ENCODE measurements around the gene SPEG.
A peak's percentile ranks its signal among the peaks of the same experiment; 100 is the strongest.

SPEG gene

DNA sequence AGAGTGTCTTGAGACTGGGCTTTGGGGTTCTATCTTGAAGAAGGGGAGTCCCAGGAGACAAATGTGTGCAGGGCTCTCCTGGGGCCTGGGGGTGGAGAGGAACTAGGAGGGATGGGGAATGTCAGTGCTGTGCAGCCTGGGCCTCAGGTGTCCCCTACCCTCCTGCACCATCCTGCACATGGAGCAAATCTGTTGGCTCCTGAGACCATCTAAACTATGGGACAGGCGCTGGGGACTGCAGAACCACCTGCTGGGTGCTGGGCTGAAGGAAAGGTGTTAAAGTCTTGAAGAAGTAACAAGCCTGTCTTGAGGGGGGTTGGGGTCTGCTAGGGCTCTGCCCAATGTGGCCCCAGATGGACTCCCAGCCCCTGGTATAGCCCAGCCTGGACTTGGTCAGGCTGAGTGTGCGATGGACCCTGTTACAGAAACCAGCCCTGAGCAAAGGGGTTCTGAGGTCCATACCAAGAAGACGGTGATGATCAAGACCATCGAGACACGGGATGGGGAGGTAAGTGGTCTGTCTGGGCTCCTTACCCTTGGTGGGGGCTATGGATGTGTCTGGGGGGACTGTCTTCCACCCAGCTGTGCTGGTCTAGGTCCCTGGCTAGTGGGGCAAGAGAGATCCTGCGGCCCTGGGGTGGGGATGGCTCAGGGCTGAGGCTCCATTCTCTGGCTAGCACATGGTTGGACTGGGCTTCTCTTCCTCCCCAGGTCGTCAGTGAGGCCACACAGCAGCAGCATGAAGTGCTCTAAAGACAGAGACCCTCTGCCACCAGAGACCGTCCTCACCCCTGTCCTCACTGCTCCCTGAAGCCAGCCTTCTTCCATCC lies 9.2 kb upstream of the SPEG start:
- no peak for DNase-seq (ENCODE audit: low read depth)

DNA sequence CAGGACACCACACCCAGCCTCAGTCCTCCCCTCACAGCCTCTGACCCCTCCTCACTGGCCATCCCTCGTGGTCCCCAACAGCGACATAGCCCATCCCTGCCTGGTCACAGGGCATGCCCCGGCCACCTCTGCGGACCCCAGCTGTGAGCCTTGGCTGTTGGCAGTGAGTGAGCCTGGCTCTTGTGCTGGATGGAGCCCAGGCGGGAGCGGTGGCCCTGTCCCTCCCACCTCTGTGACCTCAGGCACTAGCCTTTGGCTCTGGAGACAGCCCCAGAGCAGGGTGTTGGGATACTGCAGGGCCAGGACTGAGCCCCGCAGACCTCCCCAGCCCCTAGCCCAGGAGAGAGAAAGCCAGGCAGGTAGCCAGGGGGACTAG lies 8.6 kb upstream of the SPEG start:
- no peak for DNase-seq (ENCODE audit: low read depth)

DNA sequence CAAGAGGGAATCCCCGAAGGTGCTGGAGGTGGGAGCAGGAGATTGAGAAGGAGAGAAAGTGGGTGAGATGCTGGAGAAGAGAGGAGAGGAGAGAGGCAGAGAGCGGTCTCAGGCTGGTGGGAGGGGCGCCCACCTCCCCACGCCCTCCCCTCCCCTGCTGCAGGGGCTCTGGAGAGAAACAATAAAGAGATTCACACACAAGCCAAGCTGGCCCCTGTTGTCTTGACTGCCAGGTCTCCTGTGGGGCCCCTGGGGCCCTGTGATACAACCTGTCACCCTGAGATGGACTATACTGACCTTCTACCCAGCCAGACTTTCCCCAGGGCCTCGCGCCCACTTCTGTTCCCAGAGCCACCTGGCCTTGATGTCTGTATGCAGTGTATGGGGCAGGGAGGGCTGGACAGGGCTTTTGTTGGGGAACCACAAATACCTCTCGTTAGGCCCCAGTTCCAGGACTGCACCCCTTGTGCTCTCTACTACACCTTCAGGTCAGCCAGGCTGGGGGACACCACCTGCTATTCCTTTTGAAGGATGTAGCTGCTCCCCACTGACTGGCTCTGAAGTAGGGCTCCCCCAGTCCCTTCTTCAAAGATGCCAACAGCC lies 8.0 kb upstream of the SPEG start:
- no peak for DNase-seq (ENCODE audit: low read depth)

DNA sequence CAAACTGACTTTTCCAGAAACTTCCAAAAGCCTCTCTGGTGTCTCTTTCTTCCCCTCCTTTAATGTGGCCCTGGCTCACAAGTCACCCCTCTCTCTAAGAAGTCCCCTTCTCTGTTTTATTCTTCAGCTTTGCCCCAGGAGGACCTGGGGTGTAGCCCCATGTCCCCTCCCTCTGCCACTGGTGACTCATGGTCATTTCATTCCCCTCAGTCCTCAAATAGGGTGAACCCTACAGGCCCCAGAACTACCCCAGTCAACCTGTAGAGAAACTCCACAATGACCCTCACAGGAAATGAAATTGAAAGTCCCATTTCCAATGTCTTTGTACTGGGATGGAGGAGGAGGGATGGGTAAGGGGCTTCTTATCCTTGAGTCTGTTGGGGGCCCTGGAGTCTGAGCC lies 6.2 kb upstream of the SPEG start:
- DNase-seq (ENCODE audit: low read depth): no peak

DNA sequence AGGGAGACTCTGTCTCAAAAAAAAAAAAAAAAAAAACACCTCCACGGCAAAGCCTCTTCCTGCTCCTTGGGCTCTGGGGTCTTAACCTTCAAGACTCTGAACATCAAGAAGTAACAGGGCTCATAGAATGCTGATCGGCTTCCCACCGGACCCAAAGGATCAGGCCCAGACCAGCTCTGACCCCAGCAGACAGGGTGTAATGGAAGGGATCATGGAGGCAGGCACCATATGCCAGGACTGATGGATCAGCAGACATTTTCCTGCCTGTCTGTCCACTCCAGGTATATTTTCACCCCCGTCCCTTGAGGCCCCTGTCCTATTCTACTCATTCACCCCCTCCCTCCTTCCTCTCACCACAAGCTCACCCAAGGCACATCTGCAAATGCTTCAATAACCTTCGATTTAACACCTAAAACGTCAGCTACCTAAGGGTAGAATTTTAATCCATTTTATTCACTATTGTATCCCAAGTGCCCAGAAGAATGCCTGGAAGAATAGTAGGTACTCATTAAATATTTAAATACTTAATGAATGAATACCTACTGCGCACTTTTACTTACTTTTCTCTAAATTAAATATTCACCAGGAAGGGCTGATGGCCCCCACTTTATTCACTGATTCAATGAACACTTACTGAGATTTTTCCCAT lies 4.6 kb upstream of the SPEG start:
- no peak for DNase-seq (ENCODE audit: low read depth)

DNA sequence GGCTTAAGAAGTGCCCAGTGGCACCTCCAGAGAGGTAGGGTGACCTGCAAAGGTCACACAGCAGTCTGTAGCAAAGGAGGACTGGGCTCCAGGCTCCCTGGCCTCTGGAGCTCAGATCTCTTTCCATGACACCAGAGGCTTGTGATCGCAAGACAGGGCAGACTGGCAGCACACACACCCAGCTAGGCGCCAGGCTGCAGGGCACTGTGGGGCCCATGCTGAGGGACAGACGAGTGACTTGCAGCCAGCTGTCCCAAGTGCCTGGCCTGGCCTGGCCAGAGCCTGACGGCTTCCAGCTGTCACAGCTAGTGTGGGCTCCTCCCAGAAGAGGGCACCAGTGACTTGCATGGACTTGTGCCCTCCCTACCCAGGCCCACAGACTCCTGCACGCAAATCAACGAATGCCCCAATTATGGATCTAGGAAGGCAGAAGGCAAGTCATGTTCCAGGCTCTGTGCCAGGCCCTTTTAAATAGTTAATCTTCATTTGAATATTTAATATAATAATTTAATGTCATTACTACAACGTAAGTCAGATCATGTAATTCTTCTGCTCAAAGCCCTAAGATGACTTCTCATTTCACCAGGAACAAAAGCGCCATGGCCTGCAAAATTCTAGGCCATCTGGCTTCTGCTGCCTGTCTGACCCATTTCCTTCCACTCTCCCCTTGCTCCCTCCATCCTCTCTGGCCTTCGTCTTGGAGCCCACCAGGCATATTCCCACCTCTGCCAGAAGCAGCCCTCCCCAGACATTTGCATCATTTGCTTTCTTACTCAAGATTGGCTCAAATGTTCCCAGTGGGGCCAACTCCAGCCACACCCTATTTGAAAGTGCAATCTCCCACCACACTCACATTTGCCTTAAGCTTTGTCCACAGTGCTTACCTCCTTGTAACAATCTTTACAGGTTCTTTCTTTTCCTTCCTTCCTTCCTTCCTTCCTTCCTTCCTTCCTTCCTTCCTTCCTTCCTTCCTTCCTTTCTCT lies 3.7 kb upstream of the SPEG start:
- no peak for DNase-seq (ENCODE audit: low read depth)

DNA sequence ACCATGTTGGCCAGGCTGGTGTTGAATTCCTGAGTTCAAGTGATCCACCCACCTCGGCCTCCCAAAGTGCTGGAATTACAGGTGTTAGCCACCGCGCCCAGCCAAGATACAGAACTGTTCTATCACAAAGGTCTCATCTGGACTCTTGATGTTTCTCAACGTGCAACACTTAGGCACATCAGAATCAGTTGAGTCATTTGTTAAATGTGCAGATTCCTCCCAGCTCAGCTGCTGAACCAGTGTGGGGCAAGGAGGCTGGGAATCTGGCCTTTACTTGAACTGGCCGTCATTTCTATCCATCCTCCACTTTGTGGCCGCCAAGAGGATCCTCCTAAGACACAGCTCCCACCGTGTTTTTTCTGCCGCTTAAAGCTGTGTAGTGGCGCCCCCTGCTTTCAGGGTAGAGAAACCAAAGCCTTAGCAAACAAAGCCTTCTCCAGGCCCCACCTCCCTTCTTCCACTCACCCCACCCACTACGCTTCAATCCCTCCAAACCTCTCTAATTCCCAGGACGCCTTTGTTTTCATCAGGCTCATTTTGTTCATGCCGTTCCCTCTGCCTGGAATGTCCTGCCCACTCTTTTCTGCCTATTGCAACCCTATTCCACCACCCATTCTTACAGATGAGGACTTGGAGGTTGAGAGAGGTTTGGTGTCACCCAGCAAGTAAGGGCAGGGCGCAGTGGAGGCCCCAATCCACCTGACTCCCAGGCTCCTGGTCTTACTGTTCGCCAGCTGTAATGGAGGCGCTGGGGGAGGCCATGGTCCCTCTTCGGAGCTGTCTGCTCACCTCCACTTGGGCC lies 776 bp upstream of the SPEG start:
- no peak for DNase-seq (ENCODE audit: low read depth)

DNA sequence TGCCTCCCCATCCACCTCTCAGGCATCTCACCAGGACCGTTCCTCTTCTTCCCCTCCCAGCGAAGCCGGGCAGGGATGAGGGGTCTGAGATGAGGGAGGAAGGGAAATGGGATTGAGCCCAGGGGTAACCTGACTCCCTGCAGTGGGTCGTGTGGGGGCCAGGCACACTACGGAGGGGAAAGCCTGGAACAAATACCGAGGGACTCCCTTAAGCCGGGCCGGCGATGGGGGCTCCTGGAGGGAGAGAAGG lies 250 bp upstream of the SPEG start:
- no peak for DNase-seq (ENCODE audit: low read depth)

DNA sequence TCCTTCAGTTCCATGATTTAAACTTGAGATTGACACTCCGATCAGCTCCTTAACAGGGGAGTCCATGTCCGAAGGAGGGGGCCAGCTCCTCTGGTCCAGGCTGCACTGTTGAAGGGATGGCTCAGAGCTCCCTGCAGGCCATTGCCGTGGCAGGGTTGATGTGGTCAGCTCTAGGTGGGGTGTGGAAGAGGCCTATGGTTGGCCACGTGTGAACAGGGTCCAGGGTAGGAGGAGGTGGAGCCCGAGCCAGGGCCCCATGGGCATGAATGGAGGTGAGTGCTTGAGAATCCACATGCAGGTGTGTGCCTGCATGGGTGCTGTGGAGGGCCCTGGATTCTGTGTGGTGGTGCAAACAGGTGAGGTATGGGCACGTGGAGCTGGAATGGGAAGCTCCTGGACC lies 1.1 kb downstream of the SPEG start:
- no peak for DNase-seq (ENCODE audit: low read depth)

DNA sequence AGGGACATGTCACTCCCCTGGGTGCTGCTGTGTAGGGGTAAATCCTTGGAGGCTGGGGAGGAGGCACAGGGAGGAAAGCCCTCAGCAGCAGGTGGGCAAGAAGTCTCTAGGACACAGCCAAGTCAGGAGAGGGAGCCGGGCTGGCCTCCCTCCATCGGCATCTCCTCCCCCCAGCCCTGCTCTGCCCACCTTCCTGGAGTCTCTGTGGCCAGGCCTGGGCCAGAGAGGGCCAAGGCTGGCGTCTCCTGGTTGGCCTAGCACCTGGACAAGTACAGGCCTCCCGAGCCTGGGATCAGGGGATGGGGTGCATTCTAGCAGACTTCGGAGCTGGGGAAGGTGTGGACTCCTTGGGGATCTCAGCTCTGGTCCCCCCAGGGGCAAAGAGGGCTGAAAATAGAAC lies 1.8 kb downstream of the SPEG start:
- no peak for DNase-seq (ENCODE audit: low read depth)

DNA sequence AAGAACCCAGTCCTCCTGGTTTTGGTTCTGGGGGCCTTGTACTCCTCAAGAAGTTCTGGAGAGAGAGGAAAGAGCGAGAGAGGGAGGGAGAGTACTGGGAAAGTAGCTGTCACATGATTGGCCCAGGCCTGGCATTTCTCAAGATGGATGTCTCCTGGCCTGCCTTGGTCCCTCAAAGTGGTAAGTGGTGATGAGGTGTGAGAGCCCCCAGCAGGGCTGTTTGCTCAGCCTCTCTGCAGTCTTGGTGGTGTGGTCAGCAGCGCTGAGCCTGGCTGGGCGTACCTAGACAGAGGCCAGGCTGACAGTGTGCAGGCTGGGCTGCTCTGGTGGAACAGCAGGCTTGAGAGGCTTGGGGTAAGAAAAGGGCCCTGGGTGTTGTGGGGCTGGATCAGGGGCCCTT lies 2.5 kb downstream of the SPEG start:
- DNase-seq (ENCODE audit: low read depth): no peak

DNA sequence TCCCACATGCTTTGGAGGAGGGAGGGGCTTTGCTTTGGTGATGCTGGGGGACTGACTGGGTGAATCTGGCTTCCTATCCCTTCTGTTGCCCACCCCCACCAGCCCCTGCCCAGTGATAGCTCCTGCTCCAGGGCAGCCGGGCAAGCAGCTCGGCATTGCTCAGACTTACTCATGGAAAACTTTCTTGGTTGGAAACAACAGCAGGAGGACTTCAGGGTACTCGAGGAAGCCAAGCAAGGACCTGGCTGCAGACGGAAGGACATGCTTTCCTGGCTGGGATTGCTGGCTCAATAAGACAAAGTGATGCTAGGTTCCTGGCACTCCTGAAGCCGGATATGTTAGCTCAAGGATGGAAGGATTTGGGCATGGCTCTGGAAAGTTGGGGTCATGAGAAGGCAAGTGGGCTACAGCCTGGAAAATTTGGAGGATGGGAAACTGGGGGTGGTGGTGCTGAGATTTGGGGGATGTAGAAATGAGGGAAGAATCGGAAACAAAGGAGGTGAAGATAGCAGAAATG lies 3.1 kb downstream of the SPEG start:
- DNase-seq (ENCODE audit: low read depth): no peak

DNA sequence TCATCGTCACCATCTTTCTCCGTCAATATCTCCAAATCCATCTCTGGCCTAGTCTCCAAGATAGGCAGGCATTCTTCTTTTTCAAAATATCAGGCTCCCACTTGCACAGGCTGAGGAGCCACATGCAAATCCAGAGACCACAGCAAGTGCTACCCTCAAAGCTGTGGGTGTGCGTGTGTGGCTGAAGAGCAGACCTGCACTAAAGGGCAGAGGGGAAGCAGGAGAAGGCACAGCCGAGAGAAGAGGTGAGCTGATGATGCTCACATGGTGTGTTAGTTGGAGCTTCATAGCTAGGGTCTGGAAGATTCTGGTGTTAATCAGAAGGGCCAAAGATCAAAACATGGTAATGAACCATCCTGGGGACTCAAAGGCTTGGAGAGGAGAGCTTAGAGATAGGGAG lies 3.8 kb downstream of the SPEG start:
- DNase-seq (ENCODE audit: low read depth): no peak

DNA sequence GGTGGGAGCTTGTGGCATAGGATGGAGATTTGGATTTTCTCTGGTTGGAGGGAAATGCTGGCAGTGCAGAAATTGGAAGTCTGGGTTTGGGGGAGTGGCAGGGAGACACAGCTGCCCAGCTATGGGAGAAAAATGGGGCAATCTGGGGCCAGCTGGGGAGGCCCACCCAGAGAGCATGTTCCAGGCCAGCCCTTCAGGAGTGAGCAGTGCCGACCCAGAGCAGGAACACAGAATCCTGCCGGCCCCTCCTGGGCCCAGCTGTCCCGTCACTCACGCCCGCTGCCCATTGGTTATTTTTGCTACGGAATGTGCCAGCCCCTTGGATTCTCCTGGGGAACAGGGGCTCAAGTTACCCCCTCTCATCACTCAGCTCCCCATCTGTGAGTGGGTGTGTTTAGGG lies 4.9 kb downstream of the SPEG start:
- DNase-seq (ENCODE audit: low read depth): no peak

DNA sequence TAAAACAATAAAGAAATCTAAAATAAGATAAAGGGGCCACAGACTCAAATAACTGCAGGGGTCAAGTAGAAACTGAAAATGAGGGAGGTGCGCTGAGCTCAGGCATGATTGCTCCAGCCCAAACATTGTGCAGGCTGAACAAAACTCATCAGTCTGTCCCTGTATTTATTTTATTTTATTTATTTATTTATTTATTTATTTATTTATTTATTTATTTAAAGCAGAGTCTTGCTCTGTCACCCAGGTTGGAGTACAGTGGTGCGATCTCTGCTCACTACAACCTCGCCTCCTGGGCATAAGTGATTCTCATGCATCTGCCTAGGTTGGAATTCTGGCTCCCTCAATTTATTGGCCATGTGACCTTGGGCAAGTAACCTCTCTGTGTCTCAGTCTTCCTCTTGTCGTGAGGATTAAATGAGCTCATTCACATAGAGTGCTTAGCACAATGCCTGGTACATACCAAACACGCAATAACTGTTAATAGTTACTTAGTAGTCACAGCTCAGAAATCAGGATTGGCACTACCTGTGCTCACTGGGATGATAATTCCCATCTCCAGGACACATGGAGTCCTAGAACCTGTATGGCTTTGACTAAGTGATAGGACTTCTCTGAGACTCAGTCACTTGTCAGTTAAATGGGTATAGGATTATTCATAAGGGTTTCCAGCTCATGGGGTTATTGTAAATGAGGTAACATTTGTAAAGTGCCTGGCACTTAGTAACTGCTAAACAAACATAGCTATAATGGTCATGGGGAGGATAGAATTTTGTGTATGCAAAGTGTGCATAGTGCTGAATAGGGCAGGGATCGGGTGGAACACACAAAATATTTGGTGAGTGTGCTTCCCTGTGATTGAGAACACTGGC lies 6.0 kb downstream of the SPEG start:
- DNase-seq (ENCODE audit: low read depth): no peak

DNA sequence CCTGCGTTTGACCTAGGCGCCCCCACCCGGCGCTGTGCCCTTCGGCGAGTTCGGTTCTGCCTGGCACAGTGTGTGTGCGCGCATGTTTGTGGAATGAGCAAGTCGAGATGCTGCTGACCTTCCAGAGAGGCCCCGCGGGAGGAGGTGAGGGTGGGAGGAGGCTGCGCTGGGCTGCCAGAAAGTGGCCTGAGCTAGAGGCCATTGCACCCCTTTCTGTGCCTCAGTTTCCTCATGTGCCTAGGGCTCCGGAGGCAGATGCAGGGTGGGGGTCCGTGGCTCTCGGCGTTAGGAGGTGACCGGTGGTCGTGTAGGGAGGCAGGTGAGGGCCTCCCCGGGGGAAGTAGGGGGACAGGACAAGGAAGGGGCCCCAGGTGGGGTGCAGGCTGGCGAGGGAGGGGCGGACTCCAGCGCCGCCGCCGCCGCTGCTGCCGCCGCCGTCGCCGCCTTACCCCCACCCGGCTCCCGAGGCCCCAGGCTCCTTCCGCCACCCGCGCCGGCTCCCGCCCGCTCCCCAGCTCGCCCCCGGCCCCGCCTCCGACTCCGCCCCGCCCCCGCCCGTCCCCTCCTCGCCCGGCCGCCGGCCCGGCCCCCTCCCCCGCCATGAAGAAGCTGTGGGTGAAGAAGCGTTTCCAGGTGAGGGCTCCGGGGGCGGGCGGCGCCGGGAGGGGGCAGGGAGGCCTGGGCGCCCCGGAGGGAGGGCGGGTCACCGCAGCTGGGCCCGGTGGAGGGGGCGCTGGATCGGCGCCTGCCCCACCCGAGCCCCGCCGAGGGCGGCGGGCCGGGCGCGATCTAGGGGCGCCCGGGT lies 7.0 kb downstream of the SPEG start:
- peak; percentile 44 for DNase-seq (ENCODE audit: low read depth)

DNA sequence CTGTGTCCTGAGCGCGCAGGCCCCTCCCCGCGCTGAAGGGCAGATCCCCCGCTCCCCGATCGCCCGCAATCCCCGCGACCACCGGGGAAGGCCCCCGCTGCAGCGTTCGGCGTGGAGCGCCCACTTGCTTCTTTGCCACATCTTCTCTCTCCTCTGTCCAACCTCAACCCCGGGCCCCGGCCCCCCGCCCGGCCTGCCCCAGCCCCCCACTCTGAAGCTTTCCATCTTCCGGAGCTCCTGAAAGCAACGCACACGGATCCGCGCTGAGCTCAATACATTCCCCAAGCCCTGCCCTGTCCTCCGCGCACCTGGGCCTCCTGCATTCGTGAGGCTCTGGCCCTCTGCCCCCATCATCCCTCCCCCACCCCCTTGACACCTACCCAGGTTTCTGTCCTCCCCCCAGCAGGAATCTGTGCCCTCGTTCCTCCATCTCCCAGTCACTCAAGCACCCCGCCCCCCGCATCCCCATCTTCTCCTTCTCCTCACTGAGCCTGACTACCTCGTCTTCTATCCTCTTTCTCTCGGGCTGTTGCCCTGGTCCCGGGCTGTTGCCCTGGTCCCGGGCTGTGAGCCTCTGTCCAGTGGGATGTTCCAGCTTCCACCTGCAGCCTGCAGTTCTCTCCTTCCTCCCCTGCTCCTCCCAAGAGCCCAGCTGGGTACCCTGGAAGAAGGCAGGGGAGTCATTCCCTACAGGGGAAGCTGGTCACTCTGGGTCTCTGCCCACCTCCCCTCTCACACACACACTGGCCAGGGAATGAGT lies 7.8 kb downstream of the SPEG start:
- DNase-seq (ENCODE audit: low read depth): no peak

DNA sequence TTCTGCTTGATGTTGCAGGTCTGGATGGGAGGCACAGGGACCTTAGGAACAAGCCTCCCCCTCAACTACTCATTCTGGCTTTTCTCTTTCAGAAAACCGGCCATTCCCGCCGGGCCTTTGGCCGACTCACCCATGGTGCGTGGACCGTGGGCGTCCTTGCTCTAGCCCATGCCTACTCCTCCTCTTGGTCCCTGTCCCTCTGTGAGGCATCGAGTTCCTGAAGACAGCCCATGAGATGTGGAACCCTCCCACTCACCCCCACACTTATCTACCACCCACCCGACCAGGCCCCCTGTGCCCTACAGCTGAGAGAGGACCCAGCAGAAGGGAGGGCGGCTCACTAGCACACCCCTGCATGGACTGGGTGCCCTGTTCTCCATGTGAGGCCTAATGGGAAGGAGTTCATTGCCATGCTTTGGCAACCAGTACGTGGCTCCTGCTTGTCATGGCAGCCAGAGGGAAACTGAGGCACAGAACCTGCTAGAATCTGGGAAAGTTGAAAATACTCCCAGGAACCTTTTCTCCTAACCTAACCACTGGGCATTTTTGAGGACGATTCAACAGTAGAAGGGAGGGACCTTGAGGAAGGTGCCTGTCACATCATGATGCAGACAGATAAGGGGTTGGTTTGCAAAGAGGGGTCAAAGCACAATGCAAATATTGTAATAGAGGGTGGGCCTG lies 8.5 kb downstream of the SPEG start:
- no peak for DNase-seq (ENCODE audit: low read depth)

DNA sequence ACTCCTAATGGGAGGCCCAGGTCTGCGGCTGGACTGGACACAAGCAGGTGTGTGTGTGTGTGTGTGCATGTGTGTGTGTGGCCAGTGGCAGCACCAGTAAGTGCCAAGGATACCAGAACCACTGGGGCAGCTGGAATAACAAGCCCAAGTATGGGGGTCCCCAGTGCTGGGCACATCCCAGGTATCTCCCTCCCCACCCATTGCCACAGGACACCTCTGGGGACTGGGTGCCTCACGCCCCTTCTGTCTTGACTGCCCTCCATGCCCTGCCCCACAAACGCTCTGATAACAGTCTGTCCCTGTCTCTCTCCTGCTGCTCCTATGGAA lies 9.0 kb downstream of the SPEG start:
- no peak for DNase-seq (ENCODE audit: low read depth)

All from activated T-helper 1 cell treated with Interleukin-2 at 50 U/mL for 16 hours (primary cell).